DMS 273 treated with DMSO at 0.1 percent for 48 hours (cell line): Measurements from ENCODE around the gene NAGPA.

Experiments used
- DNase-seq: peaks from one replicate; lab custom pipeline; 2025; lab: John Stamatoyannopoulos, UW

Gene NAGPA

DNA sequence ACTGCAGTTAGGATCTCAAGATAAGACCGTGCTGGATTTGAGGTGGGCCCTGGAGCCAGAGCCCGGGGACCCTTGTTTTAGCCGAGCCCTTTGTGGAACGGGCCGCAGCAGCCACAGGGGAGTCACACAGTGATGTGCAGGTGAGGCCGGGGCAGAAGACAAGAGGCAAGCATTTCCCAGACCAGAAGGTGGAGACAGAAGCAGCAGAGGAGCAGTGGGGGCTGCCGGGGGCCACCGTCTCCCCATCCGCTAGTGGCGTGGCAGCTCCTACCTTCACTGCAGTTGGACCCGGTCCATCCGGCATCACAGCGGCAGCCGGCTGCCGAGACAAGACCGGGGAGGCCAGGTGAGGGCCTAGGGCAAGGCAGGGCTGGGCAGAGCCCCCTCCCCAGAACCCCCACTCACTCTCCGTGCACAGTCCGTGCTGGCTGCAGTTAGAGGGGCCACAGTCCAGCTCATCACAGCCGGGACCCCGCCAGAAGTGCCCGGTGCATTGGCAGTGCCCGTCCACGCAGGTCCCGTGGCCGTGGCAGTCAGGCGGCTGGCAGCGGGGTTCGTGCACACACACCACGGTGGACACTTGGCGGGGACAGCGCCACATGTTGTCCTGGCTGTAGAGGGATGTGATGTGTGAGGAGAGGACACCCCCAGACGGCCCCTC is 6.0 kb downstream of the NAGPA start:
- DNase-seq = no peak

DNA sequence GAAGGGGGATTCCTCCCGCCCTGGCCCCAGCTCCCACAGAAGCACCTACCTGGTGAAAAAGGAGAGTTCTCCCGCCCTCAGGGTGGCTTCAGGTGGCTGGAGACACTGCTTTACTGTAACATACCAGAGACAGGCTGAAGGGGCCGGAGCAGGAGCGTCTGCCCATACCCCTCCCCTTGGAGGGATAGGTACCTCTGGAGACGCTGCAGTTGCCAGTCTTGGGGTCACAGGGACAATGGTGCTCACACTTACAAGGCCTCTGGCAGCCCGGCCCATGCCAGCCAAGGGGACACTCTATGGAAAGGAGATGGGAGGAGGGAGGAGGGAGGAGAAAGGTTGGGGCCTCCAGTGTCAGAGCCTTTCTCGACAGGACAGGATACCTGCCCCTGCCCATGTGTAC is 6.6 kb downstream of the NAGPA start:
- no peak for DNase-seq

DNA sequence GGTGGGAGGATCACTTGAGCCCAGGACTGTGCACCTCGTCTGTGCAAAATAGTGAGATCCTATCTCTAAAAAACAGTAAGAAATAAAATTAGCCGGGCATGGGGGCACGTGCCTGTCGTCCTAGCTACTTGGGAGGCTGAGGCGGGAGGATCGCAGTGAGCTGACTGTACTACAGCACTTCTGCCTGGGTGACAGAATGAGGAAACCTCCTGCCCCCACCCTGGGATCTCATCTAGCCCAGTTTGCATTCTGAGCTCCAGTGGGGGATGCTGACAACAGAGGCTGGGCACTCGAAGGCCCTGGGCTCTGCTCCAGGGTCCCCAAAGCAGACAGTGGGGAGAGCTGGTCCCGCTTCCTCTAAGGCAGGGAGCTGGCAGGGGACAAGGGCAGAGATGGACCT is 7.1 kb downstream of the NAGPA start:
- no peak for DNase-seq

DNA sequence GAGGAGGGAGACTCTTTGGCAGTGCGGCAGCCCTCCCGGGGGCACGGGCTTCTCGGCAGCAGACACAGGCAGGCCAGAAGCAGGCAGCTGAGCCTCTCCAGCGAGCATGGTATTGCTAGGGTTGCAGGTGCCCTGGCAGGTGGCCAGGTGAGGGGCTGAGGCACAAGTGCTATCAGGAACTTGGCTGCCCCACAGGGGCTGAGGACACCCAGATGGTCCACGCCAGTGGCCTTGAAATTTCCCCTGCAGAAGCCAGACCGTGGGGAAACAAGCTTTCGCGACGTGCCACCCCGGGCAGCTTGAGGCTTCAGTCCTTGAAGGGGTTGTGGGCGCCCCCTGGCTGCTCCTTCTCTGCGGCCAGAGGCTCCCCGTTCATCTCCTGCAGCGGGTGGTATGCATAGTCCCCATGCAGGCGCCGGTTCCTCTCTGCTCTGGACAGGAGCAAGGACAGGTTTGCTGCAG is 8.5 kb downstream of the NAGPA start:
- DNase-seq = peak; percentile 29

DNA sequence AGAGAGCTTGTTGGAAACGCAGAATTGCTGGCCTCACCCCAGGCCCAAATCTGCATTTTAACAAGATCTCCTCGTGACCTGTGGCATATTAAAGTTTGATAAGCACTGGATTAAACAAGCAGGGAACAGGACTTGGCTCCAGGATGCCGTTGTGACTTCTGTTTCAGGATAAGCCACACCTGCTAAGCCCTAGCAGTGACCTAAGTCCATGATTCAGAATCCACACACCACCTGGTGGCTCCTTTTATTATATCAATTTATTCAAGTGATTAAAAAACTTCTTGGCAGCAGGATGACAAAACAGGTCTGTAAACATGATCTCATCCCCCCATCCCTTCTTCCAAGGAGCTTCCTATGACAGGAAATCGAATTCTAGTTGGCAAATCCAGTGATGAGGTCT is 9.1 kb downstream of the NAGPA start:
- peak; percentile 61 for DNase-seq

DNA sequence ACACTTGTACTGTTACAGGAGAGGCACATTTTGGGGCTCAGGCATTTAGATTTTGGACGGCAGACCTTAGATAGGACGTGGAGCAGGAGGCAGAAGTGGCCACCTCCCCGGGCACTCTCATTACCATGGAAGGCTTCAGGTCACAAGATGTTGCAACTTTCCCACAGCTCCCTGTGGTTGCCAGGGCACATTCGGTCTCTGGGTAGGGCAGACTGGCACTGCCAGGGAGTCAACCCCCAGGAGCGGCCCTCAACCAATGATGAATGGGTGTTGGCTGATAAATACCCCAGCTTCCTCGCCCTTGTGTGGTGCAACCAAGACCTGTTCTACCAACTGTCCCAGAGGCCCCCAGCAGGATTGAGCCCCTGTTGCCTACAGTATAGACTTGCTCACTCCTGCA is 11.2 kb downstream of the NAGPA start:
- DNase-seq = no peak

DNA sequence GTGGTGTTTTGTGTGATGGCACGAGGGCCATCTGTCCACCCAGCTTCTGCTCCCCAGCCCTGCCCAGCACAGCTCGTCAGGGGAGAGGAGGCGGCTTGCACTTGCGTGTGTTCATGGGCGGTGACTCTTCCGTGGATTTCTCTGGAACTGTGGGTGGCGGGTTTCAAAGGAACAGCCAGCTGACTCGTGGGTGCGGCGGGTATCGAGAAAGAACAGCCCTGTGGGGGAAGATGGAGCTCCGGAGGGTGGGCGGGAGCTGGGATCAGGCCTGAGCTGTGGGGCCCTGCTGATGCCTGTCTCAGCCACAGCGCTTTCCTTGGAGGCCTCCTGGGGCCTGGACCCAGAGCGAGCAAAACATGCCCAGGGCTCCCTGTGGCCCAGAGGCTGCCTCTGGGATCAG is 13.2 kb downstream of the NAGPA start:
- no peak for DNase-seq

DNA sequence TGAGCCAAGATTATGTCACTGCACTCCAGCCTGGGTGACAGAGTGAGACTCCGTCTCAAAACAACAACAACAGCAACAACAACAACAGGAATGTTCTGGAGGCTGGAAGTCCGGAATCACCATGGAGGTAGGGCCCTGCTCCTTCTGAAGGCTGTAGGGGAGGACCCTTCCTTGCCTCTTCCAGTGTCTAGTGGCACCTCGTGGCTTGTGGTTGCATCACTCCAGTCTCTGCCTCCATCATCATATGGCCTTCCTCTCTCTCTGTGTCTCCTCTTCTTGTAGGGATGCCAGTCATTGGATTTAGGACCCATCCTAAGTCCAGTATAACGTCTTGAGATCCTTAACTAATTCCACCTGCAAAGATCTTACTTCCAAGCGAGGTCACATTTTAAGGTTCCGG is 14.0 kb downstream of the NAGPA start:
- no peak for DNase-seq

DNA sequence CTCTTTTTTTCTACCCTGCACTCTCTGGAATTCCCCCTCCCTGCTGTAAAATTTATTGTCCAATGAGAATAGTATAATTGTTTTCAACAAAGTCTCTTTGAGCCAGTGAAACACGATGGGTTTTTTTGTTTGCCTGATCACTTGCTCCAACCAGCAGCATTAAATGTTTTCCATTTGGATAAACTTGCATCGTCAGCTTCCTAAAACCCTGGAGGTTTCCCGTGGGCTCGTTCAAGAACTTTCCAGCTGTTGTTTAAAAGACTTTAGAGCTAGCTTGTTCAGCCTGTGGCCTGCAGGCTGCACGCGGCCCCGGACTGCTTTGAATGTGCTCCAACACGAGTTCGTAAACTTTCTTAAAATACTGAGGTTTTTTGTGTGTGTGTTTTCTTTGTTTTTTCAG is 14.9 kb downstream of the NAGPA start:
- DNase-seq = no peak

DNA sequence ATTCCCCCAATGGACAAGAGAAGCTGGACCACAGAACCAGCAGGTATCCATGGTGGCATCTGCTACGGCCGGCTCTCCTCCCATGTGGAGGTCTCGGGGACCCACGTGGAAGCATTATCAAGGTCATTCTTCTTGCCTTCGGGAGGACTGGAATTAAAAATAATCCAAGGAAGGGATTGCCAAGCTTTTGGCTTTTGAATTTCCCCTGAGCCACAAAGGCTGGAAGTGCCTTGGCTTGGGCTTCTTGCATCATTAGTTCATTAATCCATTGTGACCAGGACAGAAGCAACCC is 16.1 kb downstream of the NAGPA start:
- no peak for DNase-seq

DNA sequence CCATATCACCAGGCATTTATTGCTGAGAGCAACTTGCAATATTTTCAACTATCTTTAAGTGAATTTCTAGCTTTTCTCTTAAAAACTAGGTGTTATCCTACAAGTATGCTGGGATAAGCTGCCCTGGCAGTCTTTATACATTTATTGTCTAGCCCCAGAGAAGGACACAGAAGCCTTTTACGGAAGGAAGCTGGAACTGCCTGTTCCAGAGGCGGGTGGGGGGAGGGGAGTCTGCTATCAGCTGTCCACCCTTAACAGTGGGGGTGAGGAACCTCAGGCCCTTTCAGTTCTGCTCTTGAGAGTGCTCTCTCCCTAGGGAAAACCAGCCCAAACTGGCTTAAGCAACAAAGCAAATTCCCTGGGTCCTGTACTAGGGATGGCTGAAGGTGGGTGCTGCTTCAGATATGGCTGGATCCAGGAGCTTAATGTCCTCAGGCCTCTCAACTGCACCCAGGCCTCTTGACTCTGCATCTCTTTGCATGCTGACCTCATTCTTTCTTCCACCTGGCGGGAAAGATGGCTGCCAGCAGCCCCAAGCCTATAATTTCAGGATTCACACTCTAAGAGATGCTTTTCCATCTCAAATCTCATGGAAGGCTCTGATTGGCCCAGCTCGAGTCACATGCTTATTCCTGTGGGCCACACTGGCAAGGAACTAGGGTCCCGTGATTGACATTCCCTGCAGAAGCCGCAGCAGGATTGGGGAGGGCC is 16.6 kb downstream of the NAGPA start:
- no peak for DNase-seq

DNA sequence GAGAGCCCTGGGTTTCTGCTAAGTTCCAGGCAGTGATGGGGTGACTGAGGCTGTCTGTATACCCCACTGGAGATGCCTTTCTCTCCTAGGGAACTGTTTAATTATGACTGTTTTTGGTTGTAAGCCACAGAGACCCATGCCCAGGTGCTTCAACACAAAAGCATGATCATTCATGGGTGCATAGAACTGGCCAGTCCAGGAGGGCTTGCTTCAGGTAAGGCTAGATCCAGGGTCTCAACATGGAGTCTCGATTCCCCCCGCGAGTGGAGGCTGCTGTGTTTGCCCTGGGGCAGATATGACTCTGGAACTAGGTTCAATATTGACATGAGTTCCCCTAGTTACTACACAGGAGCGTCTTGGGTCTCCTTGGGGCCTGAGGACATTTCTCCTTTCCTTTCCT is 17.8 kb downstream of the NAGPA start:
- DNase-seq = no peak

DNA sequence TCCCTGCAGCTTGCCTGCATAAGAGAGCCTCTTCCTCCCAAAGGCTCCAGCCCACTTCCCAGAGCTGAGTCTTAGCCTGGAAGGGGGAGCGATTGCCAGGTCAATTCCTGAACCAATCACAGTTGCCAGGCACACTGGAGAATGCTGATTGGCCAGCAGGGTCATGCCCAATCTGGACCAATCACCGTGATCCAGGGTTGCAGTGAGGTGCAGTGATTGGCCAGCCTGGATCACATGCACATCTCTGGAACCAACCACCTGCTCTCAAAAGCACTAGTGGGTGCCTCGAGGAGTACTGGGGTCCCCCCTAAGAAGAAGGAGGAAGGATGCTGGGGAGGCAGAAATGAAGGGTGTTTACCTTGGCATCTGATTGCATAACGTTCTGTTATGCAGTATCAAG is 18.4 kb downstream of the NAGPA start:
- DNase-seq = no peak

DNA sequence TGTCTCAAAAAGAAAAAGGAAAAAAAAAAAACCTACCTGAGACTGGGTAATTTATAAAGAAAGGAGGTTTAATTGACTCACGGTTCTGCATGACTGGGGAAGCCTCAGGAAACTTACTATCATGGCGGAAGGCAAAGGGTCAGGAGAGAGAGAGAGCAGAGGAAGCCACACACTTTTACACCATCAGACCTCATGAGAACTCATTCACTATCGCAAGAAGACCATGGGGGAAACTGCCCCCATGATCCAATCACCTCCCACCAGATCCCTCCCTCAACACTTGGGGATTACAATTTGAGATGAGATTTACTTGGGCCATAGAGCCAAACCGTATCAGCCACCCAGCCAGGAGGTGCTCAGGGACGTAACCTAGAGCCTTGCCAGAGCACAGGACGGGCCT is 20.8 kb downstream of the NAGPA start:
- DNase-seq = no peak

DNA sequence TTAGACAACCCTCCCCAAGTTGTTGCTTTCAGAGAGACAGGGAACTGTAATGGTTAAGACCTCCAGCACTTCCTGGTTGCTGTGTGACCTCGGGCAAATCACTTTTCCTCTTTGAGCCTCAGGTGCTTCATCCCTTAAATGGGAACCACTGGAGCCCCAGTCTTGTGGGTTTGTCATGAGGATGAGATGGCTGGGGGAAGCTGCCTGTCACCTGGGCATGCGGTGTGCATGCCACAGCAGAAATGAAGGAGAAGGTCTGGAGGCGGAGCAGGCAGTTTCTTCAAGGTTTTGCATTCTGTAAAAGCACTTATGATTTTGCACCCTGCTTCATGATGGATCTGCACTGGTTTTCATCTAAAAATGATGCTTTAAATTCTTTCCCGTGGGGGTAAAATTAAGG is 22.1 kb downstream of the NAGPA start:
- no peak for DNase-seq

DNA sequence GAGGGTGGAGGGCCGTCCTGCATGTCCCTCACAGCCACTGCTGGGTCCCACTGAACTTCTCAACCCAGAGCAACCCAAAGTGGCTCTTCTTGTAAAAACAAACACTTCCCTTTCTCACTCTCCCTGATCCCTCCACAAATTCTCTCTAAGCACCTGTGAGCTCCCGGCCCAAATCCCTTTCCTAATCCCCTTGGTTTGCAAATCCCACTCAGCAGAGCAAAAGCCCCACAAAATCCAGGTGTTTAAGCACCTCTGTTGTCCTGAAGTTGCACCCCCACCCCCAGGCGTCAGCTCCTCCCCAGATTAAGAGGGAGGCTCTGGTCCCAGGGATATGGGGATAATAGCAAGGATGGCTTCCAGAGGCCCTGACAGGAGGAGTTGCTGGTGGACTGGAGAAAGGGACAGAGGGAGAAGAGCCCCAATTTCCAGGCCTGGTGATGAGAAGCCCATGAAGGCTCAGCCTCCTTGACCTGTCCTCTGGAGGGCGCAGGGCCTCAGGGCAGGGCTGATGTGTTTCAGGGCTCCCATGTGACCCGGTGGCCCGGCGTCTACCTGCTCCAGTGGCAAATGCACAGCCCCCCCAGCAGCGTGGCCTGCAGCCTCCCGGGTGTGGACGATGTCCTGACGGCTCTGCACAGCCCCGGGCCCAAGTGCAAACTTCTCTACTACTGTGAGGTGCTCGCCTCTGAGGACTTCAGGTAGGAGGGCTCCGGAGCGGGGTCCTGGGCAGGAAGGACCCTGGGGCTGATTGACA is 23.0 kb downstream of the NAGPA start:
- no peak for DNase-seq

DNA sequence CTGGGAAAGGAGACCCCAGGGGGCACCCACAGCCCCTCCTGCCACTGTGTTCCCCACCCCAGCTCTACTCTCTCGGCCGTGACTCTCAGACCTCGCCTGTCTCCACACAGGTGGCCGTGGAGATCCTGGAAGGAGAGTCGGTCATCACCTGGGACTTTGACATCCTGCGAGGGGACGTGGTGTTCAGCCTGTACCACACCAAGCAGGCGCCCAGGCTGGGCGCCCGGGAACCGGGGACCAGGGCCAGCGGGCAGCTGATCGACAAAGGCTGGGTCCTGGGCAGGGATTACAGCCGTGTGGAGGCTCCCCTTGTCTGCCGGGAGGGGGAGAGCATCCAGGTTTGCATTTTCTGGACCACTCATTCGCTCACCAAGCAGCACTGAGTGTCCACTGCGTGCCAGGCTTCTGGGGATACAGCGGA is 25.4 kb downstream of the NAGPA start:
- no peak for DNase-seq

DNA sequence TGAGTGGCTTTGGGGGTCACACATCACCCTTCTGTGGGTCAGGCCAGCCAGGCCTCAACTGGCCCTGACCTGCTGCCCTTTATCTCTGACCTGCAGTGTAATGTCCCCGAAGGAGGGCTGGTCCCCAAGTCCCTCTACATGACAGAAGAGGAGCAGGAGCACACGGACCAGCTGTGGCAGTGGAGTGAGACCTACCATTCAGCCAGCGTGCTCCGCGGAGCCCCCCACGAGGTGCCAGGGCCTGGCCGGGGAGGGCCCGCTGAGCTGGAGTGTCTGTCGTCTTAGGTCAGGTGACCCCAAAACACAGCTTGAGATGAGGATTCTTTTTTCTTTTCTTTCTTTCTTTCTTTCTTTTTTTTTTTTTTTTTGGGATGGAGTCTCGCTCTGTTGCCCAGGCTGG is 26.5 kb downstream of the NAGPA start:
- DNase-seq = no peak

DNA sequence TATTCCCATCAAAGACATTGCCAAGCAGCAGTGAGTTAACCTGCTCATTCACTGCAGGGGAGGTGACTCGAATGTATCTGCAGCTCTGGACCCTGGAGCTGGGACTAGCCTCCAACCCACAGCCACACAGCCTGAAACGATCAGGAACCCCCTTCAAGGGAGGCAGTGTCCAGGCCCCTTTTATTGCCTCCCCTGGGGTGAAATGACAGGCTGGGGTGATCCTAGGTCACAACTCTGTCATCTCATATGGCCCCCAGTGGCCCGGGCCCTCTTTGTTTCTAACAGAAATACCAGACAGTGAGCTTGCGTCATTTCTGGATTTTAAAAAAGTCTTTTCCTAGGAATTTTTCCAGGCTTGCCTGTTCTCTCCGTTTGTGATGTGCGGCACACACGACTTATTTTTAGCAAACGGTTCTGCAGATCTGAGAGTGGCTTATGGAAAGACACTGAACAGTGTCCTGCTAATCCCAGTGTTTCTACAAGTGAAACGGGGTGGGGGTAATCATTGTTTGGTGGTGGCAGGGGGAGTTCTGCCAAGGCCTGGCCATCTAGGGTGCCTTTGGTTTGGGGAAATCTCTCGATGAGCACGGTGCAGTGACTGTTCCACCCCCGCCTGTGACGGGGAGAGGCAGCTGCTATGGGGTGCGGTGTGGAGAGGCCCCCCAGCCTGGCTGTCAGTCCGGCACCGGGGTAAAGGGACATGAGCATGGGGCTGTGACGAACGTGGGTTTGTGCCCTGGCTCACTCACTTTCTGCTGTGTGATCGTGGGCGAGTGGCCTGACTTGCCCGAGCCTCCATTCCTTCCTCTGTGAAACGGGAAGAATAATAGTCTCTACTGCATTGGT is 27.2 kb downstream of the NAGPA start:
- DNase-seq = no peak

DNA sequence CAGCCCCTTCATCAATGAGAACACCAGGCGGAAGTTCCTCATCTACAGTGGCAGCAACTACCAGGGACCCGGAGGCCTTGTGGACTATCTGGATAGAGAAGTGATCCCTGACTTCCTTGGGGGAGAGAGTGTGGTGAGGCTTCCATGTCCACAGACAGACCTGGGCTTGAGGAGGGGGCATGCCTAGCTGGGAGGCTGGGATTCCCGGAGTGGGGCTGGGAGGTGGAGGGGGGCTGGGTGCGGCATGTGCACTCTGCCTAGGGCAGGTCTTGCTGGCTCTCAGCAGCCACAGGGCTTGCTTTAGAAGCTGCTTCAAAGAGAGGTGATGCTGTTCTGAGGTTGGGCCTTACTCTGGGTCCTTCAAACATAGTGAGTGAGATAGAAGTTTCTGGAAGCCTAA is 27.8 kb downstream of the NAGPA start:
- DNase-seq = no peak

DNA sequence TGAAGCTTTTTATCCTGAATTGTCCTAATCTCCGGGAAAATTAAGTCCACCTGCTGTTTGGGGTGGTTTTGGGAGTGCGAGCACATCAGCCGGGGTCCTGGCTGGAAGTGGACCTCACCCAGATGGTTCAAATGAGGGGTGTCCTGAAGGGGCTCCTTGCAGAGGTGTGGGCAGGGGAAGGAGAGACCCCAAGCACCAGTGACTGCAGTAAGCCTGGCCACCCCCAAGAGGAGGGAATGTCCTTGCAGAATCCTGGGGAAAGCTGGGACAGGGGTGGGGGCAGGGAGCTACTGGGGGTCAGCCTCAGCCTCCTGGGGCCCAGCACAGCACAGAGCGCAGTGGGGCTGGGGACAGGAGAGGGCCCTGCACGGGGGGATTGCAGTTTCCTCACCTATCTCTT is 29.4 kb downstream of the NAGPA start:
- no peak for DNase-seq

DNA sequence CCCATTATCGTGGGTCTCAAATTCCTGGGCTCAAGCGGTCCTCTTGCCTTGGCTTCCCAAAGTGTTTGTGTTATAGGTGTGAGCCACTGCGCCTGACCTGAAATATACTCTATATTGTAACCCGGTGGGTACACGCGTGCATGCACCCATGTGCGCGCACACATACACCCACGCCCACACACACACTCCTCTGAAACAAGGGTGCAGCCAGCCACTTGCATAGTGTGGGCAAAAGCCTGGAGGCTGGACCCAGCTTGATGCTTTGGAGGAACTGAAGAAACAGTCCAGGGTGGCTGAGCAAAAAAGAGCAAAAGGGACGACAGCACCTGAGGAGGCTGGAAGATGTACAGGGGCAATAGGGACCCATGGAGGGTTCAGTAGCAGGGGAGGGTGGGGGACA is 29.9 kb downstream of the NAGPA start:
- no peak for DNase-seq

DNA sequence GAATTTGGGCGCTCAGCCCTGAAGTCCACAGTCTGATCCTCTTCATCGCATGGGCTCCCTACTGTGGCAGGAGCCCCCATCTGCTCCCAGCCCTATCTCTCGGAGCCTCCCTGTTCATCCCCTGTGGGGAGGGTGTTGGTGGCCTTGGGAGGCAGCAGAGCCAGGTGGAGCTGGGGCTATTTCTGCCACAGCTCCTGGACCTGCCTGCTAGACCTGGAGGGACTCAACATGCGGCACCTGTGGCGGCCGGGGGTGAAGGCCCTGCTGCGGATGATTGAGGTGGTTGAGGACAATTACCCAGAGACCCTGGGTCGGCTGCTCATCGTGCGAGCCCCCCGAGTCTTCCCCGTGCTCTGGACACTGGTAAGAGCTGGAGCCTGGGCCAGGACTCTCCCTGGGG is 30.5 kb downstream of the NAGPA start:
- no peak for DNase-seq
